Fibroblast of skin of abdomen (primary cell): ENCODE data around the gene PTP4A2.
A peak's percentile ranks its signal among the peaks of the same experiment; 100 is the strongest.
"Not testable (repeated sequence)": the region's sequence is repeated elsewhere in the genome, so short reads cannot be mapped to it uniquely, and the experiment has no call there.

Source experiments
- DNase-seq: peaks from one replicate; pipeline ENCODE4 v3.0.0-alpha.2; 2013

The PTP4A2 gene

DNA sequence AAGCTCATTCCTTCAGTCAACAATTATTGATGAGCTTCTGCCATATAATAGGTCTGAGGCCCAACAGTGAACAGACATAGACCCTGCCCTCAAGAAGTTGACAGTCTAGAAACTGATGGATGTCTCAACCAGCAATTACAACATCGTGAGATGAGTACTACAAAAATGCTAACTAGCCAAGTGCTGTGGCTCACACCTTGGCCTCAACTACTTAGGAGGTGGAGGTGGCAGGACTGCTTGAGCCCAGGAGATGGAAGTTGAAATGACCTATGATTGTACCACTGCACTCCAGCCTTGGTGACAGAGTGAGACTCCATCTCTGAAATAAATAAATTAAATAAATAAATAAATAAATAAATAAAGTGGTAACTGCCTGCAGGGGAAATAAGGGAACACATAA lies 11.7 kb upstream of the PTP4A2 start:
- no peak for DNase-seq

DNA sequence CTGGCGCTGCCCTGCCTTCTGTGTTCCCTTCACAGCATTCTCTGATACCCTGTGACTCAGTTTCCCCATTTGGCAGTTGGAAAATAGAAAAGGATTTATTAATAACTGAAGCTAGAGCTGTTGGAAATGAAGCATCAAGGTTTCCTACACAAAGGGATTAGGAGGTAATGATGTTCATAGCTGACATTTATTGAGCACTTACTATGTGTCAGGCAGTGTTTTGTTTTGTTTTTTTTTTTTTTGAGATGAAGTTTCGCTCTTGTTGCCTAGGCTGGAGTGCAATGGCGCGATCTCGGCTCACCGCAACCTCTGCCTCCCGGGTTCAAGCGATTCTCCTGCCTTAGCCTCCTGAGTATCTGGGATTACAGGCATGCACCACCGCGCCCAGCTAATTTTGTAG lies 7.5 kb upstream of the PTP4A2 start:
- DNase-seq, result not testable (repeated sequence)

DNA sequence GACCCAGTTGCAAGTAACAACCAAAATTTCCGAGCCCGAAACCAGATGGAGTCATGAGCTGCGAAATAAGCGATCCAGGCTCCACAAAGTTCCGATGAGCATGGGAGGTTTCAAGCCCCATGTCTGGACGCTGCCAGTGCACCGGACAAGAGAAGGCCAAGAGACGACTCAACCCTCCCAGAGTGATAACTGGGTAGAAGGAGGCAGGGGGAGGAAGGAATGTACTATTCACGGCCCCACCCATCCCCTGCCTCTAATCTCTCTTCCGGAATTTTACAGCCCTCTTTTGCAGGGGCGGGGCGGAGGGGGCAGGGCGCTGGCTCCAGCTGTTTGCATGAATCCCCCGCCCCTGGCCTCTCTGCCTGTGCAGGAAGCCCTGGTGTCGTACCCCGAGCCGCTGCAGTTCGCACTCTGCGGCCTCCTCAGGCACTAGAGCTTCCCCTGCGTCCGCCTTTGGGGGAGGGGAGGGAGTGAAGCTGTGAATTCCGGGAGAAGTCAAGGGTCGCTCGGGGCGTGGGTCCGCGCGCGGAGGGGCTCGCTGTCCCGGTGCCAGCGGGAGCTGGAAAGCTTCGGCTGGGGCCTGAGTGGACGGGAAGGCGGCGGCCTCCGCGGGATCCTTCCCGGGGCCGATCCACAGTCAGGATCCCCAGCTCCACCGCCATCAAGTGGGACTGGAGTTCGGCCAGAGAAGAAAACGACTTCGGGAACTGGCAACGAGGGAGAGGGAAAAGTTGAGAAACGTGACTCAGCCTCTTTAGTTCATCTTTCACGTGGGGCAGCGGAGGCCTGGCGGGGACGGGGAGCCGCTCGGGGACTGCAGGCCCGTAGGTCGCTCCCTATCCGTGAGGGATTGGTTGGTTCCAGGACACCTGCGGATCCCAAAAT lies 6.3 kb upstream of the PTP4A2 start:
- peak; percentile 87 for DNase-seq

DNA sequence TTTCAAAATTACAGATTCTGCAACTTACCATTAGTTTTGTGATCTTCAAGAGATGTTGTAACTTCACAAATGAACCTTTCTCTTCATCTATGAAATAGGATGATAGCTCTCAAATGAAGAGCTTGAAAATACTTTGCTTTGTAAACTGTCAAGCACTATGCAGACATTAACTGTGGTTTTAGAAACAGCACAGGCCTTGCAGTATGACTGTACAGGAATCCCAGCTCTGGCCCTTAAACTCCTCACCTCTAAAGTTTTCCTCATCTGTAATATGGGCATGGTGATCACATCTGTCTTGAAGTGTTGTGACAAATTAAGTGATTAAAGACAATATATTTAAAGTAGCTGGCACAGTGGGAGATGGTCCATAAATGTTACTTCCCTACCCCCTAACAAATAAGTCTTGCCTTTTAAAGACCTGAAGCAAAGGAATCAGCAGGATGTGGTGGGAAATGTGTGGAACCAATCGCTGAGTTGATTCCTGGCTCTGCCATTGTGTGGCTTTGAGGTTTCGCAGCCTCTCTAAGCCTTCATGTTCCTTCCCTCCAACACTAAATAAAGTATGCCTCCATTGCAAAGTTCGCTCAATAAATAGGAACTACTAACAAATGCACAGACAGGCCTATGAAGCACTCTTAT lies 5.5 kb upstream of the PTP4A2 start:
- peak; percentile 20 for DNase-seq

DNA sequence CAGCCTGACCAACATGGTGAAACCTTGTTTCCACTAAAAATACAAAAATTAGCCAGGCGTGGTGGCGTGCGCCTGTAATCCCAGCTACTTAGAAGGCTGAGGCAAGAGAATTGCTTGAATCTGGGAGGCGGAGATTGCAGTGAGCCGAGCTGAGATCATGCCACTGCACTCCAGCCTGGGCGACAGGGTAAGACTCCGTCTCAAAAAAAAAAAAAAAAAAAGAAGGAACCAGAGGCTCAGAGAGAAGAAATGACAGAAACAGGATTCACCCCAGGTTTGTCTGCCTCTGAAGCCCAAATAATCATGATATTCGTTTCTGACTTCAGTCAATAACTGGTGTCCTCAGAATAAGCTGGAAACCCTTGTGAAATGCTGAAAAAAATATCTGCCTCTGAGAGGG lies 3.9 kb upstream of the PTP4A2 start:
- not testable (repeated sequence) for DNase-seq

DNA sequence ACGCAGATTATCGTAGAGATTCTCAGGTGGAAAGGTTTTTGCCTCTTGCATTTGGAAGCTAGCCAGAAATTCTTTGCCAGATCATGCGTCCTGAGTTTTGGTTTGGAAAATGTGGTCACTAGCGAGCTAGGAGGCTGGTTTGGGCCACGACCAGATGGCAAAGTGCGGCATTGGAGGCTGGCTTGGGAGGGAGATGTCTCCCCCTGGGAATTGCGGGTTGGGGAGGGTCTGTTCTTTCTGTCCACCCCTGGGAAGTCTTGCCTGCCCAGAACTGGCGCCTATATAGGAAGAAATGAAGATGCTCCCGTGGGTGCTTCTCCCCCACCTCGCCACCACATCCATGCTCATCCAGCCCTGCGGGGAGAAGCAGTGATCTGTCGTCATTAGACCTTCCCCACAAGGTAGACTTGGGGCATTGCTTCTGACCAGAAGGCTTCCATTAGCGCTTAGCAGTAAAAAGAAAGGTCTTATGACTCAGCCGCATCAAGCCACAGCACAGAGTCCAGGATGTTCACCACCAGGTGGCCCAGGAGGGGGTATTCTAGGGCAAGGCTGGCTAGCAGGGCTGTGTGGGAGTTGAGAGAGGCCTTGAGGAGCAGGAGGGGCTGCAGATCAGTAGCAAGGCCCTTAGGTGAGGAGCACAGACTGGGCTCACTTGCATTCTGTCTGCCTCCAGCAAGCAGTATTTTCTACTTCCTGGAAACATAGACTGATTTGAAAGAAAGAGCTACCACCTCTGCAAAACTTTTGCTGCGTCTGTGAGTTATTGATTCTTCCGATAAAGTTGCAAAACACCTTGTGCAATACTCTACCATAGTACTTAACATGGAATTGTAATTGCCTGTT lies 1.5 kb upstream of the PTP4A2 start:
- DNase-seq, result peak; percentile 81

DNA sequence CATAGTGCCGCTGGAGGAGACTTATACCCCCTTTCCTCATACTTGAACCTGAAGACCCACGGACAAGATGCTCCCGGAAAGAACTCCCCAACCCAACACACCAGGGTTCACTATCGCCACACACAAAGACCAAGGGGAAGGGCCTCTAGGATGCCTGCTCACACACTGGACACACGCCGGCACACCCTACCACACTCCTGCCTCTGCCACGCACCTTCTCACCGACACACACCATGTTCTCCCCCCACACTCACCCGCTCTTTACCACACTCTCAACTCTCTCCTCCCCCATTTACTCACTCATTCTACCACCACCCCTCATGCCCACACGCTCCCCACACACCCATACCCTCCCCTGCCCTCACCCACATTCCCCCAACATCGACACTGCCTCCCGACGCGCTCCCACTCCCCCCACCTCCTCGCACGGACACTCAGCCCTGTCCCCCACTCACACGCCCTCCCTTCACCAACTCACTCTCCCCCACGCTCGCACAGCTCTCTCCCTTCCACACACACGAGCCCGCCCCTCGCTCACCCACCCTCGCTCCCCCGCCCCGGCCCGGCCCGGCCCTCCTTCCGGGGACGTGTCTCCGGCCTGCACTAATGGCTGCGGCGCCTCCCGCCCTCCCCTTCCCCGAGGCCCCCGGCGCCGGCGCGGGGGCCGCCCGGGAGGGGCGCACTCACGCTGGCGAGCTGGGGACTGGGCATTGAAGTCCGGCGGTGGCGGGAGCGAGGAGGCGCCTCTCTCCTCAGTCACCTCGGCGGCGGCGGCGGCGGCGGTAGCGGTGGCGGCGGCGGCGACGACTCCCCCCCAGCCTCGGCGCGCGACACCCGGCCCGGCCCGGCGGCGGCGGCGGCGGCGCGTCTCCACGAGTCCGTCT lies 626 bp downstream of the PTP4A2 start:
- DNase-seq, result peak; percentile 67

DNA sequence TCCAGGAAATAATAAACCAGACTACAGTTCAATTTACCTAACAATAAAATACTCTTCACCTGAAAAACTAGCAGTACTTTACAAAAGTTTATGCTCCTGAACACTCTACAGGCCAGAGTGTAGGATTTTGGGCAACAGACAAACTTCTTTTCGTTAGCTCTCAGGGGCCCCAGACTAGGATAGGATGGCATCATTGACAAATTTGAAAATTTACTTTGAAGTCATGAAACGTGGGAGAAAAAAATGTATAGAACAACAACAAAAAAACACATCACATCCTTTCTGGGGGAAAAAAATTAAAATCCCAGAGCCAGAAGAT lies 1.2 kb downstream of the PTP4A2 start:
- no peak for DNase-seq

DNA sequence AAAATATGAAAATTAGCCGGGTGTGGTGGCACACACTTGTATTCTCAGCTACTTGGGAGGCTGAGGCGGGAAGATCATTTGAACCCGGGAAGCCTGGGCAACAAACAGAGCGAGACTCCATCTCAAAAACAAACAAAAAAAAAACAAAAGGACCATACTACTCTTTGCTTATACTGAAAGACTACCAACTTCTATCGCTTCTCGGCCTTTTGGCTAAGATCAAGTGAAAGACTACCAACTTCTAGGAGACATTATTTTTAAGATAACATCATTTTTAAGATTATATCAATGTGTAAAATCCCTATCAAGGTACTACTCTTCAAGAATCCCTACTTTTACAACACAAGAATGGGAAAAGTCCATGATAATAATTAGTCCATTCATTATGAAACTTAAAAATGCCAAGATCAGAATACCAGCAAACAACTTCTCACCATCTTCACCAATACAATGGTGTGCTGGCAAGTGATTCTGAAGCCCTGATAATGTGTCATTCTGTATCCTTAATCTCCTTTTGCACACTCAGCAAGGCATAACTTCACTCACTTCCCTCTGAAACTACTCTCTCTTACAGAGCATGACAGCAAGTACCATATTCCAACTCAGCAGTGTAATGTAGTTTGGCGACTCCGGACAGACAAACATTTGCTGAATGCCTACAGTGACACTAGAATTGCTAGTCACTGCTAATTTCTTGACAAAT lies 1.7 kb downstream of the PTP4A2 start:
- no peak for DNase-seq

DNA sequence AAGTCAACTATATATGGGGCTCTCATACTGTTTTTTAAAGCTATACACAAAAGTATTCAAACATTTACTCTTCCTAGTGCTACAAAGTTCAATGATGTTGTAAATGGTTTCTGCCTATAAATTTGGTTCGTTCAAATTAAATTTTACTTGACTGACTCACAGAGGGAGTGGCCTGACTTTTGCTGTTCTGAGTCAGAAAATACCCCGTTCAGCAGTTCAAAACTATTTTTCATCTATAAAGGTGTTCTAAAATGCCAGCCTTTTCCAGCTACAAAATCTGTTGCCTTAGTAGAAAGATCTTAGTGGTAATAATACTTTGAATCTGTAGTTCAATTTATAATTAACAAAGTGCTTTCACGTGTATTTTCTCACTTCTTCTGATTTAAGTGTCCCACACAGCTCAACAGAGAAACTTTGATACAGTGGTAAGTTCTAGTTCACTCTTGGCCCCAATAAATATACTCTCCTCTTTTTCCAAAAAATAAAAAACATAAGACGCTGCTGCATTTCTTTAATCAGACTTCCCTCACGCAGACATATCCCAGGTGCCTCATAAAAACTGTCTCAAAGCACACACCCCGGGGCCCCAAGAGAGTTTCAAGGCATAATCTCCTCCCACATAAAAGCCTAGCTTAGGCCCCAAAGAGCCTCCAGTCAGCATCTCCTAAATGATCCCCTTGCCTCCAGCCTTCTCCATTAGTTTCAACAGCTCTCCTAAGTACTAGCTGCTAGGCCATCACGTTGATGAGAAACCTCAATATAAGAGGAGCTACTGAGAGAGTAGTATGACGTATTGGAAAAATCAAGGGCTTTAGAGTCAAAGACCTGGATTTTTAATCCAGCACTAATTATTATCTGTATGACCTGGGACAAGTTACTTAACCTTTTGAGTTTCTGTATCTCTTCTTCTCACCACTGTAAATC lies 3.2 kb downstream of the PTP4A2 start:
- peak; percentile 50 for DNase-seq

DNA sequence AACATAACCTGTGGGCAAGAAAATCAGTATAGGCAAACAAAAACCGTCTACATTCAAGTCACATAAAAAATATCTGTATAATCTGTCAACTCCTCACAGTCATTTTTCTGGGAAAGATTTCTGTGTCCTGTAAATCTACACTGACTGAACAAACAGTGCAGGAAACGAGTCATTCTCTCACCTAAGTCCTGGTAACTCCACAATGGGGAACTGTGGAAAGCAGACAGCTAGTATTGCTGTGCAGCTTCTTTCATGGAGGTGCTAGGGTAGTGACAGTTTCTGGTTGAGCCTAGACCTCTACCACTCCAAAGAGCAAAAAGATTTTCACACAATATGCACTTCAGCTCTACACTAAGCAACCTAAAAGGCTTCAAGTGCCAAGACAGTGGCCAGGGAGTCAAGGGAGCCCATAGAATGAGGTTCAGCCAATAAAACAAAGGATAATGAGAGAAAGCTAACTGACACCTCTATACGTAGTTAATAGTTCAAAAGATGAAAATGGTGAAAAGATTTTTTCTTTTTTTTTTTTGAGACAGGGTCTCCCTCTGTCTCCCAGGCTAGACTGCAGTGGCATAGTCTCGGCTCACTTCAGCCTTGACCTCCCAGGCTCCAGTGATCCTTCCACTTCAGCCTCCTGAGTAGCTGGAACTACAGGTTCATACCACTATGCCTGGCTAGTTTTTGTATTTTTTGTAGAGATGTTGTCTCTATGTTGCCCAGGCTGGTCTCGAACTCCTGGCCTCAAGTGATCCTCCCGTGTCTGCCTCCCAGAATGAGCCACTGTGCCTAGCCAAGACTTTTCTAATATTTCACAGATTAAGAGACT lies 5.5 kb downstream of the PTP4A2 start:
- DNase-seq, result no peak

DNA sequence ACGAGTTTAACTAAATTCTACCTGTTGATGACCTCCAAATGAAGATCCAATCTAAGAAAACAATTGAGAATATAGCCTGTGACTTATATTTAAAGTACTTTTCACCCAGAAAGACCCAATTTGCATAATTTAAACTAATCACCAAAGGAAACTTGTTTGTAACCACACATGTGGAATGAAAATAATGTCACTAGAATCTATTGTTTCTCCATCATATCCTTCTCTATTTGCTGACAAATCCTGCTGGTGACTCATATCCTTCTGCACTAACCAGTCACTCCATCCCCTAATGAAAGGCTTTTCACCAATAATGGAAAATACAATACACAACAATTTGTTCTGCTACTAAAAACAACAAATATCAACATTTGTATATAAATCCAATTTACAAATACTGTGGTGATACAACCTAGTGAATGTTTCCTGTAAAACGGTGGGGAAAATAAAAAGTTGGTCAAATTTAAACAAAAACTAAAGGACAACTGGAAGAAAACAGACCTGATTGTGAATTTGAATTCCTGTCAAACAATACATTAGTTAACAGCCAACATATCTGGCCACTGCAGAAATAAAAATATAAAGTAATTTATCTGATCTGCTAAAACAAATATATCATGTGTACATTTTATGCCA lies 6.5 kb downstream of the PTP4A2 start:
- DNase-seq, result peak; percentile 48

DNA sequence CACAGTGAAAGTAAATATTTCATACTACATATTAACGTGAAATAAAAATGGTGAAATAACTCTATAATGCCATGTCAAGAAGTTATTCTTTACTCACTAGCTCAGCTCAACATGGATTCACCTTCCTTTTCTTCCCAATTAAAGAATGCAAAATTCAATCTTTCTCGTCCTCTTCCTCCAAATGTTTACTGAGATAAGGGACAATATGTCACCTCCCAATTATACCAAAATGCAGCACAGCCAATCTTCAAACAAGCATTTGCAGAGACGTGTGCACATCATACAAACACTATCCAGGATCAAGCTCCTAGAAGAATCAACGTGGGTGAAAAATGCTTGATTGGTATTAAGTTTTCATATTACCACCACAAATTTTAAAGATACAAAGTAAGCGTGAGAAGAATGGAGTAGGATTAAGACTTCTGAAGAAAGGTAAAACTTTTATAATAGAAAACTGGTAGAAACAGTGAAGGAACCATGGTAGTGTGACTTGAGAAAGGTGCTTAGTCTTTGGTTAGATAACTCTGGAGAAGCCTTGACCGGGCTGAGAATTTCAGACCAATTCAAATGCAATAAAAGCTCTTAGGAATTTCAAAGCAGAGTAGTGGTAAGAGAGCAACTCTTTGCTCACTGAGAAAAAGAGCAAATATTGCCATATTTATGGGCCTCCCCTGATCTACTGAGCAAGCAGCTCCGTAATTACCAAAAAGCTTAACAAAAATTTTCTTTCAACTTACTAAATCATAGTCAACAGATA lies 7.2 kb downstream of the PTP4A2 start:
- no peak for DNase-seq

DNA sequence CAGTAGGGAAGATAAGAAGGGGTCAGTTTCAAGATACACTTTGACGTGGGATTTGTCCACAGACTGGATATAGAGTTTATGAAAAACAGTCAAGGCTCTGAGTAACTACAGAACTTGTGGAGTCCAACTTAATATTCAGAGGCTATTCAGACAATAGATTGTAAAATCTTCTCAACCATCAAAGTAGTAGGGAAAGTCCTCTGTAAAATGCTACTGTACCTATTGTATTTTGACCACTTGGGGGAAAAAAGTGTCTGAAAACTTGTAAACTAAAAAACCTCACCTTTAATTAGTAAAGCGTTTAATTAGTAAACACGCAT lies 10.5 kb downstream of the PTP4A2 start:
- DNase-seq, result no peak

DNA sequence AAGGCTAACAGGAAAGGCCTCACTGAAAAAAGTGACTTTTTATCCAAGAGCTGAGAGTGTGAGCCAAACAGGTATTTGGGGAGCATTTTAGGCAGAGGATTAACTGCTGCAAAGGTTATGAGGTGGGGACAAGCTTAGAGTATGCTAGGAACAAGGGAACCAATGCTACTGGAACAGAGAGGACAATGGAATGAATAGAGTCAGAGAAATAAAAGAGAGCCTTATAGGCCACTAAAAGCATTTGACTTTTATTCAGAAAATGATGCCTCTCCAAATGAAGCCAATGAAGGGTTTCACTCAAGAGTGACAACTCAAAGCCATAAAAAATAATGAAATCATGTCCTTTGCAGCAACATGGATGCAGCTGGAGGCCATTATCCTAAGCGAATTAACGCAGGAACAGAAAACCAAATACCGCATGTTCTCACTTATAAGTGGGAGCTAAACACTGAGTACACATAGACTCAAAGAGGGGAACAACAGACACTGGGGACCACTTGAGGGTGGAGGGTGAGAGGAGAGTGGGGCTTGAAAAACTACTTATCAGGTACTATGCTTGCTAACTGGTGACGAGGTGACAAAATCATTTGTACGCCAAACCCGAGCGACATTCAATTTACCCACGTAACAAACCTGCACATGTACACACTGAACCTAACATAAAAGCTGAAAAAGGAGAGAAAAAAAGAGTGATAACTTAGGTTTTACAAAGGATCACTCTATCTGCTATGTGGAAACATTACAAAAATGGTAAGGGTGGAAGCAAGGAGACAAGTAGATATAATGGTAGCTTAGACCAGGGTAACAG lies 11.1 kb downstream of the PTP4A2 start:
- no peak for DNase-seq

DNA sequence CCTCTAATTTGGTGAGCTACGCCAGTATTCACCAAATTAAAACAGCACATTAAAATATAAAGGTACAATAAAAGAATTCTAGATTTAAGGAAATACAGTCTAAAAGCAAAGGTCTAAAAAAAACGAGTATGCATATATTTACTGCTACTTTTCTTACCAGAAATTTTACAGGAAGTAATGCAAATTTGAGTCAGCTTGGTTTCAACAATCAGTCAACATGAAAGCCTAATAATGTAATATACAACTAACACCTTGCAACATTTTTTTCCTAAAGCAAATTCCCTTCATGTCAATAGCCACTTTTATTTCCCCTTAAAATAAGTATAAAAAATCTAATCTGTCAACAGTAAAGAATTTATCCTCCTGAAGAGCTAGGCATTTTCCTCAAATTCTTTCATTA lies 11.9 kb downstream of the PTP4A2 start:
- DNase-seq, result no peak

DNA sequence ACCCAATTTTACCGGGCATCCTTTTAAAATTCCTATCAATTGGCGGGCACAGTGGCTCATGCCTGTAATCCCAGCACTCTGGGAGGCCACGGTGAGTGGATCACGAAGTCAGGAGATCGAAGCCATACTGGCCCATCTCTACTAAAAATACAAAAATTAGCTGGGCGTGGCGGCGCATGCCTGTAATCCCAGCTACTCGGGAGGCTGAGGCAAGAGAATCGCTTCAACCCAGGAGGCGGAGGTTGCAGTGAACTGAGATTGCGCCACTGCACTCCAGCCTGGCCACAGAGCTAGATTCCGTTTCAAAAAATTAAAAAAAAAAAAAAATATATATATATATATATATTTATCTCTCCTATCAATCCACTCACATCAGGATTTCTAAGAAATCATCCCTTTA lies 12.3 kb downstream of the PTP4A2 start:
- DNase-seq, result not testable (repeated sequence)

DNA sequence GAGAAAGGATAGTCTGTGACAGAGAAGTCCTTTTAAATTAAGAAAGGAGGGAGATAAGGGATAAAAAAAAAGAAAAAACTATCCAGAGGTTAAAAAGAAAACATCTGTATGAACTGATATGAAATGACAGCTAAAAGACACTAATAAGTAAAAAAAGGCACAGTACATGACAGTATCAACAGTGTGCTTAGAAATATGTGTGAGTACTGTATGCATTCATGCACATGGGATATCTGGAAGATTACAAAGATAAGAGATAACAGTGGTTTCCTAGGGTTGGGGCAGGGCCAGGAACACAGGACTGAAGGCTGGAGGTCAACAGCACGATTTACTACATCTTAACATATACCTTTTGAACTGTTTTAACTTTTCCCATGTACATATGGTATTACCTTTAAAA lies 13.3 kb downstream of the PTP4A2 start:
- no peak for DNase-seq
